Left renal pelvis (tissue), 4 donors: Measurements from ENCODE around the gene ALDH18A1. TPM values are rescaled to one million over a fixed set of nuclear protein-coding genes. Genes with fewer than 3 reads are reported as not detected.
"Not testable (repeated sequence)": the region's sequence is repeated elsewhere in the genome, so short reads cannot be mapped to it uniquely, and the experiment has no call there.

Experiments
- DNase-seq, 4 donors: peaks; one replicate each; pipeline ENCODE4 v3.0.0-alpha.2; 2013; ENCODE audit warnings: low read depth in 4 of 4, low spot score in 3 of 4
- polyA plus RNA-seq, 4 donors: library from polyadenylated mRNA; unstranded; fragments of 120-200 nt; gene quantifications; one replicate each; pipeline ENCODE4 v1.2.1, GENCODE V29; 2013; ENCODE audit not compliant: insufficient read length in 4 of 4

ALDH18A1 gene
- polyA plus RNA-seq = 10 to 100 TPM; 69.5 to 86.5 (median 76.7) TPM

DNA sequence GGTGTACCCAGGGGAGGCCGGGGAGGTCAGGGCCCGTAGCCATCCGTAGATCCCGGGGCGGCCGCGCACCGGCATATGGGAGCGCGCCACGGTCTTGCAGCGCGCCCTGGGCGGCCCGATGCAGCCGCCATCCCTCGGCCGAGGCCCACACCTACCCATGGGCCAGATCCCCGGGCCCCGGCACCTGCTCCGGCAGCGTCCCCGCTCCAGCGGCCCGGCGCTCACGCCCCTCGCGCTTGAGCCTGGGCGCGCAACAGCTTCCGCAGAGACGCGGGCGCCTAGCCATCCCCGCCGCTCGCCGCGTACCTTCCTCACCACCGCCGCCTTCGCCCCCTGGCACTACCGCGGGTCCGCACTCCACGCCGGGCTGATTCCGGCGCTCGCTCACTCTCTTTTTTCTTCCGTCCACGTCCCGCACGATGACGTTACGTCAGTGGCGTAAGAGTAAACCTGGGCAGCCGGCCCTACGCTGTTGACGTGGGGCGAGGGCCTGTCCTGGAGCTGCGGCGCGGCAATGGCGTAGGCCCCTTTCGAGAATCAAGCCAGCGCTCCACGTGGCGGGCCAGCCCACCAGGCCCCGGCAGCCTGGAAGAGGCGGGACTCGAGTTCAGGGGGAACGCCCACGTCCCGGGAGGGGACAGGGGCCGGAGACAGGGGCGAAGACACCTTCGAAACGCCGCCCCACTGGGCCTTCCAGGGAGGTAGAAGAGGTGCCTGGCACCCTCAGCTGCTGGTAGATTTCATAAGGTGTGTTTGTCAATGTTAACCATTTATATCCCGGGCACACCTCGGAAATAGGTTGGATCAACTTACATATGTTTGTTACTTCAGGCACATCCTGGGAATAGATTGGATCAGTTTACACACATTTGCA, at the start of gene ALDH18A1:
ALDH18A1 (minus strand) TSS at position 421 of the 874 bp plus-strand sequence. CDS start 3,334 bp downstream, outside the sequence.
- peak; percentile 81 to 89 (median 88) for DNase-seq

DNA sequence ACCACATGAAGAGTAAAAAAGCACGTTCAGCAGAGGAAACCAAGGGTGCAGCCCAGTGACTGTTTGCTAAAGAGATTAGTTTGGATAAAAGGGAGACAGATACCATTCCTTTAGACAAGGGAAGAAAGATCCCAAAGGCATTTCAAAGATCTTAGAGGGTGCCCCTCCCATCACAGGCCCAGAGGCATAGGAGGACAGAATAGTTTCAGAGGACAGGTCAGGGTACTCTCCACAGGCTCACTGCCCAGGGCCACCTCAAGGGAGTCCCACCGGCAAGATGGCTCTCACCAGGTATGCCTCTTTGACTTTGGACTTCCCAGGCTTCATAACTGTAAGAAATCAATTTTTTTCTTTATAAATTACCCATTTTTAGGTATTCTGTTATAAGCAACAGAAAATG, 41.9 kb upstream of the ALDH18A1 start:
- DNase-seq = no peak

DNA sequence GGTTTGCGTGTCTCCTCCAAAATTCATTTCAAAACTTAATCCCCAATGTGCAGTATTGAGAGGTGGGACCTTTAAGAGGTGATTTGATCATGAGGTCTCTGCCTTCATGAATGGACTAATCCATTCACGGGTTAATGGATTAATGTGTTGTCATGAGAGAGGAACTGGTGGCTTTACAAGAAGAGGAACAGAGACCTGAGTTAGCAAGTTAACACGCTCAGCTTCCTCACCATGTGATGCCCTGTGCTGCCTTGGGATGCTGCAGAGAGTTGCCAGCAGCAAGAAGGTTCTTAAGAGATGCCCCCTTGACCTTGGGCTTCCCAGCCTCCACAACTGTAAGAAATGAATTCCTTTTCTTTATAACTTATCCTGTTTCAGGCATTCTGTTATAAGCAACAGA, 40.9 kb upstream of the ALDH18A1 start:
- DNase-seq = no peak

DNA sequence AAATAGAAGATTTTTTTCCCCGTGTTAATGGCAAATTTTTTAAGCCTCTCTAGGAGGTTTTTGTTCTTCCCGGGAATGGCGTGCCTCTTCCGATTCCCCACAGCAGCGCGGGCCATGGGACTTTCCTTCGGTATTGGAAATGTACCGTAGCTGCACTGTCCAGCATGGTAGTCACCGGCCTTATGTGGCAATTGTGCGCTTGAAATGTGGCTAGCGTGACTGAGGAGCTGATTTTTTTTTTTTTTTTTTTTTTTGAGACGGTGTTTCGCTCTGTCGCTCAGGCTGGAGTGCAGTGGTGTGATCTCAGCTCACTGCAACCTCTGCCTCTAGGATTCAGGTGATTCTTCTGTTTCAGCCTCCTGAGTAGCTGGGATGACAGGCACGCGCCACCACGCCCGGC, 38.2 kb upstream of the ALDH18A1 start:
- DNase-seq = no peak

DNA sequence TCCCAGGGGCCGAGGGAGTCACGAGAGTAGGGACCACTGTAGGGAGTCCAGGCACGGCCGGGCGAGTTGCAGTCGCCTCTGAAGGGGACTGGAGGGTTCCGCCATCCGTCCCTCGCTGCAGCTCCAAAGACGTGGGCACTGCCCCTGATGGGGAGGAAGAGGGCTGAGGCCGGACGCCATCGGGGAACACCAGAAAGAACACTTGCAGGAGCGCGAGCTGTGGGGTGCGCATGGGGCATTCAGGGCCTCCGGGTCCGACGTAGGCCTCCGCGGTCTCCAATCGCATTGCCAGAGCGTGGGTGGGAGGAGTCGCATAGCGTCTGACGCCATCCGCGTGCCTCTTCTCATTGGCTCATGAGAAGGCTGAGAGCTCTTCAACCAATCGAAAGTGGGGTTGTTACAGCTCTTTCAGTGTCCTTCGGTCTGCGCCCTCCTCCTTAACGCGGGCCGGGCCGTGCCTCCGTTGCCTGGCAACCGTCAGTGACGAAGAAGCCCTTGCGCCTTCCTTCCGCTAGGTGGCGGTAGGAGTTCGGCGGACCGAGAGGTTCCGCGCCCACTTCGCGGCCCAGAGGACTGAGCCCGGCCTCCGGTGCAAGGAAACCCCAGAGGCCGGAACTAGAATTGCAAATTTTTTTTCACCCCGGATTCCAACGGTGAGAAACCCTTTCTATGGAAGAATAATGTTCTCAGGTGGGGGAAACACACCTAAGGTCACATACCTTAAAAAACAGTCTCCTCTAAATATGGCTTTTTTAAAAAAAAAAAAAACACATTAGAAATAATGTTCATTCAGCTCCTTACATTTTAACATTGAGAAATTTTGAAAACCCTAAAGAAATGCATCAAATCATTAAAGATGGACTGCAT, 37.4 kb upstream of the ALDH18A1 start, which contains the start of gene TCTN3:
TCTN3 (minus strand) TSS at position 260 of the 867 bp plus-strand sequence; CDS start at position 232, 28 bp downstream.
- DNase-seq = peak; percentile 98 to 100 (median 99)

DNA sequence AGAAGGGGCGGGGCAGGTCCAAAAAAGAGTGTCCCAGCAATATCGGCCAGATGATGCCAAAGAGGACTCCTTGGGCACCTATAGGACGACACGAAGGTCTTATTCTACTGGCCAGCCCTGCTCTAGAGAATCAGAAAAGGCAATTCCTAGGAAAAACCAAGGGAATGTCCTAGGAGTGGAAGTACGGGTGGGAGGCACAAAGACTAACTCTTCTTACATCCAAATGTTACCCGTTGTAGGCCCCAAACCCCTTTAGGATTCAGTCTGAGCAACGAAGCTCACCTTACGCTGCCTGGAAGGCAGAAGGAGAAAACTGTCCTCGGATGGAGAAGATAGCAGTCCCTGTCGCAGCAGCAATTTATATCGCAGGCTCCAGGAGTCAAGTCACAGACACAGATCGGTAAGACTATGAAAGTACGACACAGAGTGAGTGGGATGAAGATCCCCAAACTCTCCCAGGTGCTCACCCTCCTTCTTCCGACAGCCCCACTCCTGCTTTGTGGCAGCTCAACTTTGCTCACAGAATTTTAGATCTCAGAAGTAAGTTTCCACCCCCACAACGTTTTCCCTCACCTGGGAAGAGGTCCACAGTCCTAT, 36.7 kb upstream of the ALDH18A1 start:
- DNase-seq = peak in 2 of 4 donors; percentile 6 to 18

DNA sequence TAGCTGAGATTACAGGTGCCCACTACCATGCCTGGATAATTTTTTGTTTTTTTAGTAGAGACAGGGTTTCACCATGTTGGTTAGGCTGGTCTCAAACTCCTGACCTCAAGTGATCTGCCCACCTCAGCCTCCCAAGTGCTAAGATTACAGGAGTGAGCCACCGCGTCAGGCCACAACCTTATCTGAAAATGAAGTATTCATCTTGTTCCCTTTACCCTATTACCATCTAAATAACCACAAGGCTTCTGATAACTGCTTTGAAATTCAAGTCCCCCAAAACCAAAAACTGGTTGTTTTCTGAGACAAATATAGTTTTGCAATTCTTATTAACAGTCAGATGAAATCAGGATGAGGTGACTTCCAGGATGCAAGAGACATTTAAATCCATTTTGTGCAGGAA, 34.8 kb upstream of the ALDH18A1 start:
- DNase-seq = no peak

DNA sequence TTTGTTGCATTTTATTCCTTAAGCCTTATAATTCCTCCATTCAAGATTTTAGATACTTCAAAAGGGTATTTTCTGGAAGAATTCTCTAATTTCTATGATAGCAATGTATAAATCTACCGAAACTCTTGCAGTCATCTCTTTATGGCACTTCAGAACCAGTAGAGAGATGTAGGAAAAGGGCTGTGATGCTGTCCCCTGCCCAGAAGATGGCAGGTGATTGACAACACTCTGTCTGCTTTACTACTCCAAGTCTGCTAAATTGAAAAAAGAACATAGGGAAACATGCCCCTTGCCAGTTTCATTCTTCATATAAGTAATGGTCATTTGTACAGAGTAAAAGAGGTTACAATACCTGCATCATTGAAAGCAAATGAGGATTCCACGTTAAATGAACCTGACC, 32.1 kb upstream of the ALDH18A1 start:
- DNase-seq = no peak

DNA sequence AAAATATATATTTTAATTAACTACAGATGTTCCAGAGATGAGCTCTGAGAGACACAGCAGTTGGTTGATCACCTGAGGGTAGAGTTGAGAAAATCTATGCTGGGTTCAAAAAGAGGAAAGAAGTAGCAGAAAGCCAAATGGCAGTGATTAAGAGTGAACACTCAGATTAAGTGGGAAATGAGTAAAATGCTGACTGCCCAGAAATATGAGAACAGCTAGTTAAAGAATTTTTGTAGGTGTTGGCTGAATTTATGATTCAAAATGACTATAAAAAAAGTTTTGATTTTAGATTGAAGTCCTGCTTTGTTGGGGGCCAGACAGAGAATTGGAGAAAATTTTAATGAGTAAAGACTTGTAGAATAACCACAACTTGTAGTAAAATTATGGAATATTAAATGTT, 27.5 kb upstream of the ALDH18A1 start:
- no peak for DNase-seq

DNA sequence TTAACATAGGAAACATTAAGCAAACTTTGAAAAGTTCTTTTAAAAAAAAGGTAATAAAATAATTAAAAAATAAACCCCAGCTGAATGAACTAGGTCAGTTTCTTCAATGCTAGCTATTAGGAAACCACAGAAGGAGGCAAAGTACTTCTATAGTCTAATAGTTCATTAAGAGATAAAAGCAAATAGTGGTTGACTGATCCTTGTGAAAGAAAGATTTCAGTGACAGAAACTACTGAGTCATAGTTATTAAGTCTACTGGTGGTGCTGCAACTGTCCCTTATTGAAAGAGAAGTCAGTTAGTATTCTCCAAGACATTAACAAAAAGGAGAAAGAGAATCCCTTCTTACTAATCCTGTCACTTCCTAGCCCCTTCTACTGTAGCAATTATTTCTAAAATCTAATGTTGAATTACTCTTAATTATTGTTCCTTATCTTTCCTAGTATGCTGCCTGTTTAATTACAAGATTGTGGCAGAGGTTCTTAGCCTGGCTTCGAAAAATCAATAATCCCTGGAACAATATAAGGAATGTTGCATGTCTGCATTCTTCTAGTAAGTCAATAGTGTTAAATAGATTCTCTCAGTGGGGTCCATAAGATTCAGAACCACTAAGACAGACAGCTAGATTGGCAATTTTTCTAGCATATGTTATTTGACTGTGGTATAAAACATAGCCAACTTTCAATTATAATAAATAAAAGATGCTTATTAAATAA, 19.0 kb upstream of the ALDH18A1 start:
- no peak for DNase-seq

DNA sequence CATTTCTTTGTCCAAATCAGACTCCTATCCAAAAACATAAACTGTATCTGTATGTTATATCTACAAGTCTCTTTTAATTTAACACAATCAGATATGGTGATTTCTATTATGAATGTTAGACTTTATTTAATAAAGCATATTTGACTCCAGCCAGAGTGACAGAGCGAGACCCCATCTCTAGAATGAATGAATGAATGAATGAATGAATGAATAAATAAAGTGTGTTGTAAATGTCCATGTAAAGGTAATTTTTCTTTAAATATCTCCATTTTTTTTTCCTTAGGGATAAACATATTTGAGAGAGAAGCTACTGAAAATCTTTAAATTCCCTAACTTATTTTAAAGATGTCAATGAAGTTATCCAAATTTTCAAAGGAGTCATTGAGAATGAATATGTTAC, 18.1 kb upstream of the ALDH18A1 start:
- DNase-seq = no peak

DNA sequence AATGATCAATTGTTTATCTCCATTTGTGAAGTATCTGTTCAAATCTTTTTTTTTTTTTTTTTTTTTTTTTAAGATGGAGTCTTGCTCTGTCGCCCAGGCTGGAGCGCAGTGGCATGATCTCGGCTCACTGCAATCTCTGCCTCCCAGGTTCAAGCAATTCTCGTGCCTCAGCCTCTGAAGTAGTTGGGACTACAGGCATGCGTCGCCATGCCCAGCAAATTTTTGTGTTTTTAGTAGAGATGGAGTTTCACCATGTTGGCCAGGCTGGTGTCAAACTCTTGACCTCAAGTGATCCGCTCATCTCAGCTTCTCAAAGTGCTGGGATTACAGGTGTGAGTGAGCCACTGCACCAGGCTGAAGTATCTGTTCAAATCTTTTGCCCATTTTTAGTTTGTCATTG, 16.1 kb upstream of the ALDH18A1 start:
- DNase-seq = not testable (repeated sequence)

DNA sequence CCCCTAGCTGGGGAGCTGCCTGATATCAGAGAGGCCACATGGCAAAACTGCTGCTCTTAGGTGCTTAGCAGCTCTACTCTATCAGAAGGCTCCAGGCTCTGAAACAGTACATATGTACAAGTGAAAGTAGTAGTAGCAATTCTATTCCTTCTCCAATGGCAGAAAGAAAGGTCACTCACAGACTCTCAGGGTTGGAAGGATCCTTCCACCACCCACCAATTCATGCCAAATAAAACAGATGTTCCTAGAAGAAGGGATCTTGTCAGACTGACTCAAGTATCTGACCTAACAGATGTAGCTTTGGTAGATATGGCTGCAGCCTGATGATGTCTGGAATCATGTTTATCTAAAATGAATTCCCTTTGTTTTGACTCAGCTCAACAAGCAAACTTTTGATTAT, 8.0 kb upstream of the ALDH18A1 start:
- no peak for DNase-seq

DNA sequence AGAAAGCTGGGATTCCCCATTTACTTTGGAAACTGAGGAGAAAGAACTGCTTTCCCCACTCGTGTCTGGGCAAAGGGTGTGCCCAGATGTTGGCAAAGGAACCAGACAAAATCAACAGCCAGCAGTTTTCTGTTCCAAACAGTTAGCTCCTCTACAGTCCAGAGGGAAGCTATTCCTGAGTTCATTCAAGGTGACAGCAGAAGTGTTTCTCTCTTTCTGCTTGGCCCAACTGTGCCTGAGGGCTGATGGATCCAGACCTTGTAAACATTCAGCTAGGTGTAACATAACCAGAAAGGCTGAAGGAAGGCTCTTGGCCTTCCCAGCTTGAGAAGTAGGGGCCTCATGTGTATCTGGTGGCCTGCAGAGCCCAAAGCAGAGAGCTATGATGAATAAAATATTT, 7.0 kb upstream of the ALDH18A1 start:
- no peak for DNase-seq

DNA sequence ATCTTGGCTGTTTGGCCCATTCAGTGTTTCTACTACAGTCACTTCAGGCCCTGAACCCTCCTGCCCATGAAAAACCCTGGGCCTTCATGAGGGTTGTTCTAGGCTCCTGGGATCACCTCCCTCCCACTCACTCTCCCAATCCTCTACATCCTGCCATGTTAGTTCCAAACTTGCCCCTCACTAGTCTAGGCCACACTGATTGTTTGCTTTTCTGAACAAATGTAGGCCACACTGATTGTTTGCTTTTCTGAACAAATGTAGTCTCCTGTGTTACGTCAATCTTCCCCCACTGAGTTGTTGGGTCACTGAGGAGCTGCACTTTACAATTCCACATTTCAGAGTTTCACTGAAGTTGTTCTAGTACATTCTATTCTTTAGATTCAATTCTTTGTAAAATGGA, 5.3 kb upstream of the ALDH18A1 start:
- no peak for DNase-seq

DNA sequence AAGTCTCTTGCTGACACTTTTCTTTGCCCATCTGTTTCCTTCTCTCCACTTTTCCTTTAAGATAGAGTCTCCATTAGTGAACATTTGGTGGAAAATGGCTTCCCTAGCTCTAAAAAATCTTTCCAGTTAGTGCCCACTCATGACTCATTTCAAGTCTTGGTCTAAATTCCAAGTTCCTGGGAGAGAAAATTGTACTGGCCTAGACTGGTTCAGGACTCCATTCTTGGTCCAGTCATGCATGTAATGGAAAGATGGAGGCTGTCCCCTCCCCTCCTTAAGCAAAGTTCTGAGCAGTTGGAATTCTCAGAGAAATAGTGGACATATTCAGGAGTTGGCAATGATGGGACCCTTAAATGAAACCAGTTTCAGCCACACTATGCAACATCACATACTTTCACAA, 3.8 kb upstream of the ALDH18A1 start:
- DNase-seq = peak in 1 of 4 donors; percentile 5

DNA sequence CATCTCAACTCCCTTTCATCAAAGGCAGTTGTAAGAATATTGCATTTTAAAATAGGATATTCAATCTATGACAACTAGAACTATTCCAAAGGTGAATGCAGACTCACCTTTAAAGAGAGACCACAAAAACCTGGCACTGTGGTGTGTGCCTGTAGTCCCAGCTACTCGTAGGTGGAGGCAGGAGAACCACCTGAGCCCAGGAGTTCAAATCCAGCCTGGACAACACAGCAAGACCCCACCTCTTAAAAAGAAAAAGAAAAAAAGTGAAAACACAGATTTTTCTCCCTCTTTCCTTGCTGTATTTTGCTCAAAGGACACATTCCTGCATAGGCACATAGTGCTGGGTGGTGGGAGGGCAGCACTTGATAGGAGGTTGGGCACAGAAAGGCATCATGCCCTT, 739 bp upstream of the ALDH18A1 start:
- no peak for DNase-seq

DNA sequence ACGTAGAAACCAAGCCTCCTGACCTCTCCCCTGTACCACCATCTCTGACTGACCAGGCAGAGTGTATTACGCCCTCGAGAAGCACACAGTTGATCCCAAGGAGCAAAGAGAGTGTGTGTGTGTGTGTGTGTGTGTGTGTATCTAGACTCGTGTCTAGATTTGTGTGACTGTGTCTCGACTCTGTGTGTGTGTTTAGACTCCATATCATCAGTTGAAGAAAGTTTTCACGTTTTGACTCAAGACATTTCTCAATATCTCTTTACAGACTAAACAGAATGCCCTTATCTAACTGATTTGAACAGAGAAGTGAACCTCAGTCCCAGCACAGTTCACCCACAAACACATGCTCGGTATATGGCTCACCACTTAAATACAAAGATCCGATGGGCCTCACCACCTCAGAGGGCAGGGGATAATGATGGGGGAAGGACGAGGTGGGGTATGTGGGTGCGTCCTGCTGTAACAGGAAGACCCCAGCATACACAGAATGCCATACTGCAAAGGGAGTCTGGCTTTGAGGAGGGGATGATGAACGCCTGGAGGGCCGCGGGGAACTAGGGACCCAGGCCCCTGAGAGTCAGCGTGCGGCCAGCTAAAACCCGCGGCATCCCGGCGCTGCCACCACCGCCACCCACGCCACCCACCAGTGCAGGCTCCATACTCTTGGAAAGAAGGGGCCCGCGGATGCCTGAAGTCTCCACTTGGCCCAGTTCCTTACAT, 780 bp downstream of the ALDH18A1 start:
- peak in 1 of 4 donors; percentile 10 for DNase-seq

DNA sequence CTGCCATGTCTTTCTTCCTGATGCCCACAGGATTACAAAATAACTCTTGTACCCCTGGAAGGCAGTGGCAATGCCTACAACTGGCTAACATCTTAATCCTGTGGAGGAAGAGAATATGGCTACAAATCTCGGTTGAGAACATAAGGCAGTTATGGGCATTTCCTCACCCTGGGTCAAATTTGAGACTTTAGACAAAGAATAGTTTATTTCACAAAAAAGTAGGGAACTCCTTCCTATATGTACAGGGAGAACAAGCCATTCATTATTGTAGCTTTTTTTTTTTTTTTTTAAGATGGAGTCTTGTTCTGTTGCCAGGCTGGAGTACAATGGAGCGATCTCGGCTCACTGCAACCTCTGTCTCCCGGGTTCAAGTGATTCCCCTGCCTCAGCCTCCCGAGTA, 2.6 kb downstream of the ALDH18A1 start:
- DNase-seq = no peak
